ENCODE results near the gene SOBP. TPM values are rescaled to one million over a fixed set of nuclear protein-coding genes. Genes with fewer than 3 reads are reported as not detected.

Gene SOBP
- total RNA-seq, 4 donors from 2014 or later, result 0.15 to 3.8 (median 1.6) TPM

DNA sequence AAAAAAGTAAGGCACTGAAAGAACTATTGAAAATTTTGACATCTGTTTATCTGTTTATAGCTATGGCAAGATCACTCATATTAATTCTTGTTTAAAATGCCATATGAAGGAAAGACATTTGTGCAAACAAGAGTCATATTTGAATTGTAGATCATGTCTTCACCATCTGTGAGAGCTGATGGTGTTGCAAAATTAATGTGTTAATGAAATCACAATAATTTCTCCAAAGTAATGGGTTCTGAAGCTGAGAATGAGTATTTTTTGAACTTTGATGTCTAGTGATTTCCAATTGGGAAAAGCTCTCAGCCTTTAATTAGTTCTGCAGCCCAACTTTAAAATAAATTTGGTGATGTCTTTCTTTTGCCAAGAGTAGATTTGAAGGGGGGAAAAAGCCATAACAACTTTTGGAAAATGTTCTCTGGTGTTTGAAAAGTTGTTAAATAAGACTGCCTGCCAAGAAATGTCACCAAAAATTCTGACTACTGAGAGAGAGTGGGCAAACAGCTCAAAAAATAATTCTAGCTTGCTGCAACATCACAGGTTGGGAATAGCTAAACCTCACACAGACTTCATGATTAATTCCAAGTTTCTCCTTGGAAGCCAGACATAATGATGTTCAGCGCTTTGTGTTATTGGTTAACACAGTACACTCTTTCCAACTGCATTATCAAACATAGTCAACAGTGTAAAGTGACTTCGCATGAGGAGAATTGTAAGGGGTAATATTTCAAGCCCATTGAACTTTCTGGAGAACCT lies 142.6 kb downstream of the SOBP start:
- peaks cover 0 to 47% (median 10%) of the 10 kb centered on the region in 4 donors for H3K27me3 ChIP-seq
- DNase-seq, result no peak
- TF ChIP-seq POLR2A (IDR thresholded peaks at IDR 0.05), result no peak
- TF ChIP-seq, protein P1, sequence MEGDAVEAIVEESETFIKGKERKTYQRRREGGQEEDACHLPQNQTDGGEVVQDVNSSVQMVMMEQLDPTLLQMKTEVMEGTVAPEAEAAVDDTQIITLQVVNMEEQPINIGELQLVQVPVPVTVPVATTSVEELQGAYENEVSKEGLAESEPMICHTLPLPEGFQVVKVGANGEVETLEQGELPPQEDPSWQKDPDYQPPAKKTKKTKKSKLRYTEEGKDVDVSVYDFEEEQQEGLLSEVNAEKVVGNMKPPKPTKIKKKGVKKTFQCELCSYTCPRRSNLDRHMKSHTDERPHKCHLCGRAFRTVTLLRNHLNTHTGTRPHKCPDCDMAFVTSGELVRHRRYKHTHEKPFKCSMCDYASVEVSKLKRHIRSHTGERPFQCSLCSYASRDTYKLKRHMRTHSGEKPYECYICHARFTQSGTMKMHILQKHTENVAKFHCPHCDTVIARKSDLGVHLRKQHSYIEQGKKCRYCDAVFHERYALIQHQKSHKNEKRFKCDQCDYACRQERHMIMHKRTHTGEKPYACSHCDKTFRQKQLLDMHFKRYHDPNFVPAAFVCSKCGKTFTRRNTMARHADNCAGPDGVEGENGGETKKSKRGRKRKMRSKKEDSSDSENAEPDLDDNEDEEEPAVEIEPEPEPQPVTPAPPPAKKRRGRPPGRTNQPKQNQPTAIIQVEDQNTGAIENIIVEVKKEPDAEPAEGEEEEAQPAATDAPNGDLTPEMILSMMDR (IDR thresholded peaks at IDR 0.05), result no peak
- 88 to 100% methylated on average over 2 of the region's 2 CpGs for WGBS, 2 donors
- peaks cover 0 to 14% (median 7%) of the 10 kb centered on the region in 3 donors for H3K4me1 ChIP-seq
- H3K4me3 ChIP-seq, result no peak overlapping the region
- no peaks in the 10 kb centered on the region for H3K36me3 ChIP-seq
- intact Hi-C loops (cut with DNase I), result no loop called here
- H3K9me3 ChIP-seq, result no peaks in the 10 kb centered on the region
- no peak overlapping the region for H3K27ac ChIP-seq

DNA sequence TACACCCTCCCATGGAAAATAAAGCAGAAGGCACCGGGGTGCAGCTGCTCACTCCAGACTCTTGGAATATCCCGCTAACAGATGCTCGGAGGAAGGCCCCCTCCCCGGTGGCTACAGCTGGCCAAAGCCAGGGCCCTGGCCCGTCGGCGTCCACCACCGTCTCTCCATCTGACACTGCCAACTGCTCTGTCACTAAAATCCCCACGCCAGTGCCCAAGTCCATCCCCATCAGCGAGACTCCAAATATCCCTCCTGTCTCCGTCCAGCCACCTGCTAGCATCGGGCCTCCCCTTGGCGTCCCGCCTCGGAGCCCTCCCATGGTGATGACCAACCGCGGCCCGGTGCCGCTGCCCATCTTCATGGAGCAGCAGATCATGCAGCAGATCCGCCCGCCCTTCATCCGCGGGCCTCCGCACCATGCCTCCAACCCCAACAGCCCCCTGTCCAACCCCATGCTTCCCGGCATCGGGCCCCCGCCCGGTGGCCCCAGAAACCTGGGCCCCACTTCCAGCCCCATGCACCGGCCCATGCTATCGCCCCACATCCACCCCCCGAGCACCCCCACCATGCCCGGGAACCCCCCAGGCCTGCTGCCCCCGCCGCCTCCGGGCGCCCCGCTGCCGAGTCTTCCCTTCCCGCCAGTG lies 143.9 kb downstream of the SOBP start:
- Histone ChIP-seq H3K9me3 (no peaks in the 10 kb centered on the region), H3K27ac (no peak overlapping the region), H3K27me3 (peaks cover 0 to 47% (median 10%) of the 10 kb centered on the region in 4 donors), H3K36me3 (no peaks in the 10 kb centered on the region), H3K4me3 (peak overlapping the region in 2 of 4 donors; percentile 43 to 62), H3K4me1 (peaks cover 0 to 14% (median 7%) of the 10 kb centered on the region in 3 donors)
- 67 to 86% methylated on average over 17 to 23 of the region's 39 CpGs for WGBS, 2 donors
- TF ChIP-seq POLR2A (IDR thresholded peaks at IDR 0.05), result no peak
- TF ChIP-seq, protein P1 (IDR thresholded peaks at IDR 0.05), result no peak
- no peak for DNase-seq
- intact Hi-C loops (cut with DNase I), result no loop called here

DNA sequence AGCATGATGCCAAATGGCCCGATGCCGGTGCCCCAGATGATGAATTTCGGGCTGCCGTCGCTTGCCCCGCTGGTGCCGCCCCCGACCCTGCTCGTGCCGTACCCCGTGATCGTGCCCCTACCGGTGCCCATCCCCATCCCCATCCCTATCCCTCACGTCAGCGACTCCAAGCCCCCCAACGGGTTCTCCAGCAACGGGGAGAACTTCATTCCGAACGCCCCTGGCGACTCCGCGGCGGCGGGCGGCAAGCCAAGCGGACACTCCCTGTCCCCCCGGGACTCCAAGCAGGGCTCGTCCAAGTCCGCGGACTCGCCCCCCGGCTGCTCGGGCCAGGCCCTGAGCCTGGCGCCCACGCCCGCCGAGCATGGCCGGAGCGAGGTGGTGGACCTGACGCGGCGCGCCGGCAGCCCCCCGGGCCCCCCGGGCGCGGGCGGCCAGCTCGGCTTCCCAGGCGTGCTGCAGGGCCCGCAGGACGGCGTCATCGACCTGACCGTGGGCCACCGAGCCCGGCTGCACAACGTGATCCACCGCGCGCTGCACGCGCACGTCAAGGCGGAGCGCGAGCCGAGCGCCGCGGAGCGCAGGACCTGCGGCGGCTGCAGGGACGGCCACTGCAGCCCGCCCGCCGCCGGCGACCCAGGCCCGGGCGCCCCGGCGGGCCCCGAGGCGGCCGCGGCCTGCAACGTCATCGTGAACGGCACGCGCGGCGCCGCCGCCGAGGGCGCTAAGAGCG lies 144.6 kb downstream of the SOBP start:
- no CpG with 5 or more reads among the region's 101 CpGs for WGBS, 2 donors
- H3K27ac ChIP-seq, result no peak overlapping the region
- peak overlapping the region; percentile 10 to 62 (median 27) for H3K4me3 ChIP-seq
- intact Hi-C loops (cut with DNase I), result no loop called here
- no peaks in the 10 kb centered on the region for H3K9me3 ChIP-seq
- peaks cover 0 to 14% (median 7%) of the 10 kb centered on the region in 3 donors for H3K4me1 ChIP-seq
- no peak for DNase-seq
- TF ChIP-seq, protein P1 (IDR thresholded peaks at IDR 0.05), result no peak
- no peak for TF ChIP-seq POLR2A (IDR thresholded peaks at IDR 0.05)
- H3K27me3 ChIP-seq, result peaks cover 0 to 47% (median 10%) of the 10 kb centered on the region in 4 donors
- H3K36me3 ChIP-seq, result no peaks in the 10 kb centered on the region

DNA sequence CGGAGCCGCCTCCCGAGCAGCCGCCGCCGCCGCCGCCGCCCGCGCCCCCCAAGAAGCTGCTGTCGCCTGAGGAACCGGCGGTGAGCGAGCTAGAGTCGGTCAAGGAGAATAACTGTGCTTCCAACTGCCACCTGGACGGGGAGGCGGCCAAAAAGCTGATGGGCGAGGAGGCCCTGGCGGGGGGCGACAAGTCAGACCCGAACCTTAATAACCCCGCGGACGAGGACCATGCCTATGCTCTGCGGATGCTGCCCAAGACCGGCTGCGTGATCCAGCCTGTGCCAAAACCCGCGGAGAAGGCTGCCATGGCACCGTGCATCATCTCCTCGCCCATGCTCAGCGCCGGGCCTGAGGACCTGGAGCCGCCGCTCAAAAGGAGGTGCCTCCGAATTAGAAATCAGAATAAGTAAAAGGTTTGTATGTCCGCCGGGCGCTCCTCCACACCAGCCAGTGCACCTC lies 145.2 kb downstream of the SOBP start:
- 58 to 85% methylated on average over 16 to 18 of the region's 40 CpGs for WGBS, 2 donors
- Histone ChIP-seq H3K9me3 (no peaks in the 10 kb centered on the region), H3K36me3 (no peaks in the 10 kb centered on the region), H3K4me1 (peaks cover 0 to 14% (median 7%) of the 10 kb centered on the region in 3 donors), H3K4me3 (peak overlapping the region in 2 of 4 donors; percentile 43 to 62), H3K27me3 (peaks cover 0 to 47% (median 10%) of the 10 kb centered on the region in 4 donors), H3K27ac (no peak overlapping the region)
- intact Hi-C loops (cut with DNase I), result no loop called here
- TF ChIP-seq, protein P1 (IDR thresholded peaks at IDR 0.05), result no peak
- no peak for TF ChIP-seq POLR2A (IDR thresholded peaks at IDR 0.05)
- DNase-seq, result no peak

Measured in esophagus squamous epithelium (tissue), 5 donors.